Measurements from ENCODE around the gene CREBL2.
"Not testable (repeated sequence)": the region's sequence is repeated elsewhere in the genome, so short reads cannot be mapped to it uniquely, and the experiment has no call there.

Gene CREBL2

DNA sequence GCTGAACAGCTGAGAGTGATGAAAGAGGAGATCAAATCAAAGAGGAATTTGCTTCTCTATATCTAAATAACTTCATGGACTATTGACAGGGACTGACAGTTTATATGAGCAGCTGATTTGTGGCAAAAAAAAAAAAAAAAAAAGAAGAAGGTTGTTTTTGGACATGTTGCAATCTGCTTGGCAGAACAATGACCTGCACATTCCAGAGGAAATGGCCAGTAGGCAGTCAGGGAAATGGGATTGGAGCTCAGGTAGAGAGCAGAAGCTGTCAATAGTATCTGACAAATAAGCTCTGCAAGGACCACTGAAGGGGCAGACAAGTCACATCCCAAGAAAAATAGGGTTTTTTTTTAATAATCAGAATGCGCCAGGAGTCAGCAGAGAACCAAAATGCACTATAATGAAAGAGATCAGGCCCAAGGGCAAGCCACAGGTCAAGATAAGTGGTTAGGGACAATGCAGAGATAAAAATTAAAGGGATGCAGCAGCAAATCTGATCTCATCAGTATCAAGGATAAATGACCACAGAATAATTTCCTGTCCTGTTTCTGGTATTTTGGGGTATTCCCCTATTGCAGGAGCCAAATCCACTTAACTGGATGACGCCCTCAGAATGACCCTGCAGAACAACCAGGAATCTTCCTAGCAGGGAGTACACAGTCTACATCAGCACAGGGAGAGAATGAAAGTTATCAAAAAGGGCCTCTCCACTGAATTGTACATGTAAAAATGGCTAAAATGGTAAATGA is 26.4 kb upstream of the CREBL2 start:
- CTCF ChIA-PET, result interaction anchor here (1.7 kb wide), 1 partner anchor 22 kb away, joined by 4 read pairs; no protein-coding TSS in a partner anchor
- POLR2A ChIA-PET, result no interaction called here

GRCh38 chr12:12586879-12587675 is 24.6 kb upstream of the CREBL2 start:
- ChIA-PET POLR2A (no interaction called here), CTCF (interaction anchor here (0.6 to 2.9 kb wide), 6 partner anchors 9 to 122 kb away, joined by 3 to 14 read pairs (median 4); partner anchors contain the start of gene DUSP16)
- DNase-seq (ENCODE audit: extremely low spot score), result no peak
- TF ChIP-seq, protein P1, sequence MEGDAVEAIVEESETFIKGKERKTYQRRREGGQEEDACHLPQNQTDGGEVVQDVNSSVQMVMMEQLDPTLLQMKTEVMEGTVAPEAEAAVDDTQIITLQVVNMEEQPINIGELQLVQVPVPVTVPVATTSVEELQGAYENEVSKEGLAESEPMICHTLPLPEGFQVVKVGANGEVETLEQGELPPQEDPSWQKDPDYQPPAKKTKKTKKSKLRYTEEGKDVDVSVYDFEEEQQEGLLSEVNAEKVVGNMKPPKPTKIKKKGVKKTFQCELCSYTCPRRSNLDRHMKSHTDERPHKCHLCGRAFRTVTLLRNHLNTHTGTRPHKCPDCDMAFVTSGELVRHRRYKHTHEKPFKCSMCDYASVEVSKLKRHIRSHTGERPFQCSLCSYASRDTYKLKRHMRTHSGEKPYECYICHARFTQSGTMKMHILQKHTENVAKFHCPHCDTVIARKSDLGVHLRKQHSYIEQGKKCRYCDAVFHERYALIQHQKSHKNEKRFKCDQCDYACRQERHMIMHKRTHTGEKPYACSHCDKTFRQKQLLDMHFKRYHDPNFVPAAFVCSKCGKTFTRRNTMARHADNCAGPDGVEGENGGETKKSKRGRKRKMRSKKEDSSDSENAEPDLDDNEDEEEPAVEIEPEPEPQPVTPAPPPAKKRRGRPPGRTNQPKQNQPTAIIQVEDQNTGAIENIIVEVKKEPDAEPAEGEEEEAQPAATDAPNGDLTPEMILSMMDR (IDR thresholded peaks at IDR 0.05; ENCODE audit: control extremely low read depth, extremely low read depth, low read depth, missing control alignments), result no peak

More for the DNA sequence above, 26.4 kb upstream of the CREBL2 start:
- DNase-seq (ENCODE audit: extremely low spot score), result no peak
- TF ChIP-seq, protein P1 (IDR thresholded peaks at IDR 0.05; ENCODE audit: control extremely low read depth, extremely low read depth, low read depth, missing control alignments), result no peak

- CTCF ChIA-PET, result interaction anchor here (1.1 to 2.9 kb wide), 7 partner anchors 8 to 121 kb away, joined by 3 to 14 read pairs (median 4); partner anchors contain the start of gene DUSP16
- POLR2A ChIA-PET, result no interaction called here
- TF ChIP-seq, protein P1 (IDR thresholded peaks at IDR 0.05; ENCODE audit: control extremely low read depth, extremely low read depth, low read depth, missing control alignments), result no peak
Measured at GRCh38 chr12:12587878-12588277, 23.8 kb upstream of the CREBL2 start.

DNA sequence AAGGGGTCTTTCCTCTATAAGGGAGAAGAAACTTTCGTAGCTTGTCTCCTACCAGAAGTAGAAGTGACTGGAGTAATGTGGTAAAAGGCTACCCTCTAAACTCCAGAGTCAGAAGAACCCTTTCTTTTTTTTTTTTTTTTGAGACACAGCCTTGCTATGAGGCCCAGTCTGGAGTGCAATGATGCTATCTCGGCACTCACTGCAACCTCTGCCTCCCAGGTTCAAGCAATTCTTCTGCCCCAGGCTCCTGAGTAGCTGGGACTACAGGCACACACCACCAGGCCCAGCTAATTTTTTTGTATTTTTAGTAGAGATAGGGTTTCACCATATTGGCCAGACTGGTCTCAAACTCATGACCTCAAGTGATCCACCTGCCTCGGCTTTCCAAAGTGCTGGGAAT is 23.2 kb upstream of the CREBL2 start:
- POLR2A ChIA-PET; DNase-seq (ENCODE audit: extremely low spot score): not testable (repeated sequence)
- CTCF ChIA-PET, result interaction anchor here (1.1 to 2.9 kb wide), 4 partner anchors 11 to 71 kb away, joined by 3 to 14 read pairs (median 6); partner anchors contain the start of gene DUSP16

More at GRCh38 chr12:12587878-12588277, 23.8 kb upstream of the CREBL2 start:
- DNase-seq (ENCODE audit: extremely low spot score), result no peak

DNA sequence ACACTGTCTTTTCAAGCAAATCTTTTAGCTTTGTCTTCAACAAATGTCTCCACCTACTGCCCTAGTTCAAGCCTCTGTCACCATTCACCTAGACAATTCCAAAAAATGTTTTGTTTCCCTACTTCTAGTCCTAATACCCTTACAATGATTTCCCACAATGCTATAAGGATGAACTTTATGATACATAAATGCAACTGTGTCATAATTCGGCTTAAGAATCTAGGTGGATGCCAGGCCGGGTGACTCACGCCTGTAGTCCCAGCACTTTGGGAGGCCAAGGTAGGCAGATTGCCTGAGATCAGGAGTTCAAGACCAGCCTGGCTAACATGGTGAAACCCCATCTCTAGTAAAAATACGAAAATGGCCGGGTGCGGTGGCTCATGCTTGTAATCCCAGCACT is 20.7 kb upstream of the CREBL2 start:
- TF ChIP-seq, protein P1 (IDR thresholded peaks at IDR 0.05; ENCODE audit: control extremely low read depth, extremely low read depth, low read depth, missing control alignments), result no peak
- ChIA-PET POLR2A (interaction anchor here (0.5 kb wide), 1 partner anchor 135 kb away, joined by 4 read pairs; no protein-coding TSS in a partner anchor), CTCF (interaction anchor here (0.8 to 2.8 kb wide), 8 partner anchors 11 to 214 kb away, joined by 3 to 13 read pairs (median 4); partner anchors contain the start of gene DUSP16)
- DNase-seq (ENCODE audit: extremely low spot score), result no peak

DNA sequence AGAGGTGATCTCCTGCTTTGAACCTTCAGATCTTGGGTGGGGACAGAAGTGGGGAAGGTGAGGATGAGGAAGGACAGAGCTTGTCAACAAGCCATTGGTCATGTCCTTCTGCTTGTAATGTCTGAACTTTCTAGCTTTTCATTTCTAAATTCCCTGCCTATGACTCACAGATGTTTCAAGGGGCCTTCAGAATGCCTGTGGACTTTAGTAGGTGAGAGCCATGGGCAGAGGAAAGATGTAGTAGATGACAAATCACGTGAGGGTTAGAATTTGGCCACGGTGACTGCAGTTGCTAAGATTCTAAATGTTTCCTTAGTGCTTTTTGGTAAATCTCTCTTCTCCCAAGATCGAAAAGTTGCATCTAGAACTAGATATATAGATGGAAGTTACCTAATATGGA is 18.7 kb upstream of the CREBL2 start:
- POLR2A ChIA-PET, result no interaction called here
- CTCF ChIA-PET, result interaction anchor here (1.3 to 2.8 kb wide), 7 partner anchors 9 to 216 kb away, joined by 4 to 13 read pairs (median 8); no protein-coding TSS in a partner anchor
- no peak for DNase-seq (ENCODE audit: extremely low spot score)
- TF ChIP-seq, protein P1 (IDR thresholded peaks at IDR 0.05; ENCODE audit: control extremely low read depth, extremely low read depth, low read depth, missing control alignments), result no peak

DNA sequence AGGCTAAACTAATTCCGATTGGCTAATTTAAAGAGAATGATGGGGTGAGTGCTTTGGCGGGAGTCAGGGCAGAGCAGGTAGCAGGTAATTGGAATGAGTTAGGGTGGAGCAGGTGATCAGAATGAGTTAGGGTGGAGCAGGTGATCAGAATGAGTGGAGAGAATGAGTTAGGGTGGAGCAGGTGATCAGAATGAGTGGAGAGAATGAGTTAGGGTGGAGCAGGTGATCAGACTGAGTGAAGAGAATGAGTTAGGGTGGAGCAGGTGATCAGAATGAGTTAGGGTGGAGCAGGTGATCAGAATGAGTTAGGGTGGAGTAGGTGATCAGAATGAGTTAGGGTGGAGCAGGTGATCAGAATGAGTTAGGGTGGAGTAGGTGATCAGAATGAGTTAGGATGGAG is 15.7 kb upstream of the CREBL2 start:
- DNase-seq (ENCODE audit: extremely low spot score); POLR2A ChIA-PET: not testable (repeated sequence)
- CTCF ChIA-PET, result interaction anchor here (2.1 kb wide), 1 partner anchor 9 kb away, joined by 5 read pairs; no protein-coding TSS in a partner anchor

GRCh38 chr12:12596598-12596997 is 15.1 kb upstream of the CREBL2 start:
- CTCF ChIA-PET, result interaction anchor here (0.7 to 2.1 kb wide), 2 partner anchors 10 to 12 kb away, joined by 3 to 5 read pairs; no protein-coding TSS in a partner anchor
- POLR2A ChIA-PET; DNase-seq (ENCODE audit: extremely low spot score): not testable (repeated sequence)

Data from GM10248 (cell line).